Mucosa of descending colon (tissue), 3 donors: ENCODE measurements around the gene PRCD. TPM values are rescaled to one million over a fixed set of nuclear protein-coding genes. Genes with fewer than 3 reads are reported as not detected.
A peak's percentile ranks its signal among the peaks of the same experiment; 100 is the strongest.

Experiments used
- ATAC-seq: fragments of 200-7000 bp; cut with Tn5 transposase; one replicate; pipeline ENCODE4 v1.9.1; 2020; ENCODE audit warnings: mild to moderate bottlenecking, moderate library complexity
- DNase-seq, 3 donors: peaks; one replicate each; pipeline ENCODE4 v3.0.0-alpha.2; 2020
- H3K36me3 ChIP-seq: fragments of 200-600 bp; one replicate; pipeline ENCODE4 v1.8.0; 2021; ENCODE audit warnings: low read depth, mild to moderate bottlenecking
- H3K4me1 ChIP-seq: fragments of 200-600 bp; one replicate; pipeline ENCODE4 v1.8.0; 2021; ENCODE audit warnings: low read depth, mild to moderate bottlenecking
- H3K4me3 ChIP-seq: fragments of 200-600 bp; one replicate; pipeline ENCODE4 v1.8.0; 2021; ENCODE audit warnings: mild to moderate bottlenecking
- H3K9me3 ChIP-seq: fragments of 200-600 bp; one replicate; pipeline ENCODE4 v1.8.0; 2021; ENCODE audit warnings: mild to moderate bottlenecking
- intact Hi-C, 2 donors: fragments of 100-400 bp; cut with DNase I in 1 of 2; cut with micrococcal nuclease in 1 of 2; formaldehyde crosslinking; loops; one replicate each; pipeline versions ENCODE4 v1.11.0 to v1.11.1; 2022; cut with DNase I, micrococcal nuclease
- total RNA-seq, 3 donors: library from RNA; stranded (reverse); fragmentation: NEBNext Ultra II Directional in 2 of 3; extraction: Animal tissue kit (Norgen Biotek cat#: 25700) in 2 of 3; gene quantifications; one replicate each; pipeline versions ENCODE4 v1.2.1 to v1.2.4, GENCODE V29; 2021 to 2023
- TF ChIP-seq, protein P1 (sequence below): fragments of 200-600 bp; IDR thresholded peaks from one replicate; pipeline ENCODE4 v1.8.0; 2022; ENCODE audit warnings: antibody characterized with exemption, mild to moderate bottlenecking
- donor health status: DM: no; HTN: no; CAD: no; lungs with moderate emphysema.
- donor health status: DM: no; HTN: no; CAD: no.
- donor health status: DM: no; HTN: yes; CAD: no.

The PRCD gene
- total RNA-seq, 3 donors from 2014 or later: 1.0 to 4.8 (median 1.6) TPM

DNA sequence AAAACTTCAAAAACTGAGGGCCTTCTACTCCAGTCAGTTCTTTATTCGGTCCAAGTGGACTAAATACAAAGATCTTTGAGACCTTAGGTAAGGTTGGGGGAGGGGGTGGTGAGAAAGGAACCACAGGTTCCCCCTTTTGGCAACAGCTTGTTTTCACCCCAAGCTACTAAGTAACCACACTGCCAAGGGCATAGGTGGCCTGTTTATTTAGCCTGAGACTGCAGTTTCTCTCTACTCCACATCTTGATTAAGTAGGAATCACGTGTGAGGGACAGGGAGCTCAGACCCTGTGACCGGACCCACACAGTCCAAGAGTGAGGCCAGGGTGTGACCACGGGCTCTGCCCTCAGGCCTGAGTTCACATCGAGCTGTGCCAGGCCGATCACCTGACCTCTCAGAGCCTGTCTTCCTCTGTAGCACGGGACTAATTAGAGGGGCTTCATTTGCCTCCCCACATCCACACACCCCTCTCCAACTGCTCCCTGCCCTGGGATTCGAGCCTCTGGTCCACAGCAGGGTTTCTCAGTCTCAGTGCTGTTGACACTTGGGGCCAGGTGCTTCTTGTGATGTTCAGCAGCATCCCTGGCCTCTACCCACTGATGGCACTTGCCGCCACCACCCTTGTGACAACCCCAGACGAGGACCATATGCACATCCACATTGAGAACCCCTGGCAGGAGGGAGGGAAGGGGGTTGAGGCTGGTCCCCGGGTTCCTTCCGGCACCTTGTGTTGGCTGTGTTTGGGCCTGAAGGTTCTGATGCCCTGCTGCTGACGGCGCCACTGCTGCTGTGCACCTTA, 28.0 kb downstream of the PRCD start:
- DNase-seq: no peak
- Histone ChIP-seq H3K4me1 (no peaks in the 10 kb centered on the region), H3K9me3 (no peaks in the 10 kb centered on the region), H3K36me3 (no peaks in the 10 kb centered on the region), H3K4me3 (no peak overlapping the region)
- peak; percentile 17 for ATAC-seq
- TF ChIP-seq, protein P1, sequence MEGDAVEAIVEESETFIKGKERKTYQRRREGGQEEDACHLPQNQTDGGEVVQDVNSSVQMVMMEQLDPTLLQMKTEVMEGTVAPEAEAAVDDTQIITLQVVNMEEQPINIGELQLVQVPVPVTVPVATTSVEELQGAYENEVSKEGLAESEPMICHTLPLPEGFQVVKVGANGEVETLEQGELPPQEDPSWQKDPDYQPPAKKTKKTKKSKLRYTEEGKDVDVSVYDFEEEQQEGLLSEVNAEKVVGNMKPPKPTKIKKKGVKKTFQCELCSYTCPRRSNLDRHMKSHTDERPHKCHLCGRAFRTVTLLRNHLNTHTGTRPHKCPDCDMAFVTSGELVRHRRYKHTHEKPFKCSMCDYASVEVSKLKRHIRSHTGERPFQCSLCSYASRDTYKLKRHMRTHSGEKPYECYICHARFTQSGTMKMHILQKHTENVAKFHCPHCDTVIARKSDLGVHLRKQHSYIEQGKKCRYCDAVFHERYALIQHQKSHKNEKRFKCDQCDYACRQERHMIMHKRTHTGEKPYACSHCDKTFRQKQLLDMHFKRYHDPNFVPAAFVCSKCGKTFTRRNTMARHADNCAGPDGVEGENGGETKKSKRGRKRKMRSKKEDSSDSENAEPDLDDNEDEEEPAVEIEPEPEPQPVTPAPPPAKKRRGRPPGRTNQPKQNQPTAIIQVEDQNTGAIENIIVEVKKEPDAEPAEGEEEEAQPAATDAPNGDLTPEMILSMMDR: no peak
- intact Hi-C loops: no loop called here

GRCh38 chr17:76568811-76569221, 29.0 kb downstream of the PRCD start:
- H3K9me3 ChIP-seq: no peaks in the 10 kb centered on the region
- intact Hi-C loops: no loop called here
- no peak overlapping the region for H3K4me3 ChIP-seq
- DNase-seq (no peak), ATAC-seq (no peak)
- H3K36me3 ChIP-seq: no peaks in the 10 kb centered on the region
- TF ChIP-seq, protein P1: no peak
- no peaks in the 10 kb centered on the region for H3K4me1 ChIP-seq

DNA sequence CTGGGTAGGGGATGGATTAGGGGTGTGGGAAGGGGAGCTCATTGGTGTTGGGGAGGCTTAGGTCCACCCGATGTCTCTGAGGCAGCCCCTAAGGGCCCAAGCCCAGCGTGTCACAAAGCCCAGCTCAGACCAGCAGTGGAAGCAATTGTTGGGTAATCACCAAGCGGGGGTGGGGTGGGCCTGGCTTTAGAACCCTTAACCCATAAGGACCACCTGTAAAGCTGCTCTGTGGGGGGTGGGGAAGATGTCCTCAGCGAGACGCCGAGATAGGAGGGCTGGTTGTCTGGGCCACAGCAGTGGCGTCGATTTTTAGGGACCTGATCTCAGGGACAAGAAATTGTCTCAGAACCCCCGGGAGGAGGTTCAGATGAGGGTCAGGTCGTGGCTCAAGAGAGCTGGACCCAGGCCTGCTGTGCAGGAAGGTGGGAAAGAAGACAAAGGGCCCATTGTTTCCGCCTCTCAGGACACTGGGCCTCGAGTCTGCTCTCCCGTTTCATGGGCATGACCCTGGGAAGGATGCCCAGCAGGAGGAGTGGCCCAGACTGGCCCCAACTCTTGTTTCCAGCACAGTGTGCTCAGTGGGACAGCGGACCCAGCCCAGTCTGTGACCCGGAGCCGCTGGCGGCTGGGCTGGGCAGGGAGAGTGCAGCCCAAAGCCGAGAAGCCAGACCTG, 29.9 kb downstream of the PRCD start:
- DNase-seq (no peak), ATAC-seq (peak; percentile 5)
- H3K4me3 ChIP-seq: no peak overlapping the region
- TF ChIP-seq, protein P1: no peak
- no peaks in the 10 kb centered on the region for H3K4me1 ChIP-seq
- H3K9me3 ChIP-seq: no peaks in the 10 kb centered on the region
- no peaks in the 10 kb centered on the region for H3K36me3 ChIP-seq
- intact Hi-C loops: no loop called here

GRCh38 chr17:76570457-76570856, 30.6 kb downstream of the PRCD start:
- no peak overlapping the region for H3K4me3 ChIP-seq
- ATAC-seq: no peak
- no peaks in the 10 kb centered on the region for H3K36me3 ChIP-seq
- H3K9me3 ChIP-seq: no peaks in the 10 kb centered on the region
- no peak for DNase-seq
- H3K4me1 ChIP-seq: no peaks in the 10 kb centered on the region
- intact Hi-C loops: no loop called here
- TF ChIP-seq, protein P1: no peak

DNA sequence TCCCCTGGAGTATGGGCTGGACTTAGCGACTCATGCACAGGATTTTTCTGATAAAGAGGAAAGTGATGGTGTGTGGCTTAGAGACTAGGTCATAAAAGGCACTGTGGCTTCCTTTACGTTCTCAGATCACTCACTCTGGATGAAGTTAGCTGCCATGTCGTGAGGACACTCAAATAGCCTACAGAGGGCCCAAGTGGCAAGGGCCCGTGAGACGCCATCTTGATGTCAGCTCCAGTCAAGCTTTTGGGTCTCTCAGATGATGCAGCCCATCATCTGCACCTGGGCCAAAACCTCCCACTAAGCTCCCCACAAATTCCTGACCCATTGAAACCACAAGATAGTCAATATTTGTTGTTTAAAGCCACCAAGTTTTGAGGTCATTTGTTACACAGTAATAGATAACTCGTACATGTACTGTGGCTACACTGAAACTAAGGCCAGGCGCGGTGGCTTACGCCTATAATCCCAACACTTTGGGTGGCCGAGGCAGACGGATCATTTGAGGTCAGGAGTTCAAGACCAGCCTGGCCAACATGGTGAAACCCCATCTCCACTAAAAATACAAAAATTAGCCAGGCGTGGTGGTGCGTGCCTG, 31.1 kb downstream of the PRCD start:
- H3K4me3 ChIP-seq: no peak overlapping the region
- intact Hi-C loops: no loop called here
- DNase-seq (no peak), ATAC-seq (no peak)
- TF ChIP-seq, protein P1: no peak
- no peaks in the 10 kb centered on the region for H3K36me3 ChIP-seq
- H3K4me1 ChIP-seq: no peaks in the 10 kb centered on the region
- H3K9me3 ChIP-seq: no peaks in the 10 kb centered on the region
